ENCODE measurements around the gene C2orf72. TPM values are rescaled to one million over a fixed set of nuclear protein-coding genes. Genes with fewer than 3 reads are reported as not detected.

The C2orf72 gene
- total and polyA plus RNA-seq, 2 donors (not counting 1 experiment from before 2014, with no cell fraction given), result 0.33 to 1.9 TPM

DNA sequence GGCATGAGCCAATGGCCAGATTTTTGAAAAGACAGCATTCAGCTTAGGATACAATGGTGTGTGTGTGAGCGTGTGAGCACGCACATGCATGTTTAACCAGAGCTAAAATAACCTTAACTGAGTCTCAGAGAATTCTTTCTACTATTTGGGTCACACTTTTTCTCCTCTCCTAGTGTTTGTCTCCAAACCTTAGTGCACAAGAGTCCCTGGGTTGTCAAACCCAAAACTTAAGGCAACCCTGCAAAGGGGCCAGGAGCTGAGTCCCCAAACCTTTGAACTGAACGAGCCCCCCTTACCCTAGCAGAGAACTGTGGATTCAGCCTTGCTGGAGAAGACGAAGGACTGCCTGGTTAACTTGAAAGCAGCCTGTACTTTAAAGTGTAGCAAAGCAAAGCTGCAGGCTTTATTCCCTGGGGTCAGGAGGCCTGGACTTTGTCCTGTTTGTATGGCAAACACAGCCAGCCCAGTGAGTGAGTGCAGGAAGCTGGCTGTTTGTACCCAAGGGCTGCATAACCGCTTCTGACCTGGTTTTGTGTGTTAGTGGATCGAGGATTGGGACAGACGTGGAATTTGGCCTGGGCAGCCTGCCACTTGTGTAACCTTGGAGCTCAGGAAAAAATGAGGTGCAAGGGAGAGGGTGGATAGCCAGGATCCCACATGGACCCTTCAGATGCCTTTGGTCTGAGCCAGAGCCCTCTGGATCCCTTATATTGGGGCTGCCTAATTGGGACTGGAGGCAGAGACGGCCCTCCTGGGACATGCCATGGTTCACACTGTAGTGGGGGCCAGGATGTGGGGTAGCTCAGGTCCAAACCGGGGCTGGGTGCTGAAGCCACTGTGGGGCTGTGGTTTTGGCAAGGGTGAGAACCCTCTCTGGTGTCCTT, 12.9 kb downstream of the C2orf72 start:
- Histone ChIP-seq H3K4me3 (replicated peaks in 1 of 4; ENCODE audit: control extremely low read depth in 1 of 4, insufficient read depth in 1 of 4, low read depth in 3 of 4, low read length in 4 of 4) (no peak overlapping the region), H3K9me3 (ENCODE audit: control insufficient read depth, insufficient read depth, low read depth, low read length) (no peaks in the 10 kb centered on the region), H3K4me1 (ENCODE audit: control insufficient read depth, extremely low read depth, insufficient read depth, low read length) (no peaks in the 10 kb centered on the region), H2AFZ (ENCODE audit: low read length) (no peak overlapping the region), H3K4me2 (ENCODE audit: extremely low read depth, insufficient read depth, low read length) (no peak overlapping the region), H3K27me3 (ENCODE audit: control insufficient read depth, insufficient read depth, low read length) (no peaks in the 10 kb centered on the region), H3K9ac (ENCODE audit: insufficient read depth, low read length) (no peak overlapping the region), H3K79me2 (ENCODE audit: control insufficient read depth, insufficient read depth, low read length) (no peaks in the 10 kb centered on the region), H3K36me3 (ENCODE audit: control insufficient read depth, insufficient read depth, low read length) (no peaks in the 10 kb centered on the region), H3K27ac (ENCODE audit: insufficient read depth, low read length) (no peak overlapping the region), H4K20me1 (ENCODE audit: control insufficient read depth, extremely low read depth, insufficient read depth, low read length) (no peaks in the 10 kb centered on the region)
- DNase-seq (ENCODE audit: low read depth in 2 of 2), result no peak
- TF ChIP-seq, protein P1, sequence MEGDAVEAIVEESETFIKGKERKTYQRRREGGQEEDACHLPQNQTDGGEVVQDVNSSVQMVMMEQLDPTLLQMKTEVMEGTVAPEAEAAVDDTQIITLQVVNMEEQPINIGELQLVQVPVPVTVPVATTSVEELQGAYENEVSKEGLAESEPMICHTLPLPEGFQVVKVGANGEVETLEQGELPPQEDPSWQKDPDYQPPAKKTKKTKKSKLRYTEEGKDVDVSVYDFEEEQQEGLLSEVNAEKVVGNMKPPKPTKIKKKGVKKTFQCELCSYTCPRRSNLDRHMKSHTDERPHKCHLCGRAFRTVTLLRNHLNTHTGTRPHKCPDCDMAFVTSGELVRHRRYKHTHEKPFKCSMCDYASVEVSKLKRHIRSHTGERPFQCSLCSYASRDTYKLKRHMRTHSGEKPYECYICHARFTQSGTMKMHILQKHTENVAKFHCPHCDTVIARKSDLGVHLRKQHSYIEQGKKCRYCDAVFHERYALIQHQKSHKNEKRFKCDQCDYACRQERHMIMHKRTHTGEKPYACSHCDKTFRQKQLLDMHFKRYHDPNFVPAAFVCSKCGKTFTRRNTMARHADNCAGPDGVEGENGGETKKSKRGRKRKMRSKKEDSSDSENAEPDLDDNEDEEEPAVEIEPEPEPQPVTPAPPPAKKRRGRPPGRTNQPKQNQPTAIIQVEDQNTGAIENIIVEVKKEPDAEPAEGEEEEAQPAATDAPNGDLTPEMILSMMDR (conservative IDR thresholded peaks at IDR 0.05 in 1 of 2, IDR thresholded peaks at IDR 0.05 in 1 of 2; ENCODE audit: low read depth in 1 of 2, low read length in 2 of 2), result no peak
- TF ChIP-seq EZH2 (IDR thresholded peaks at IDR 0.05; ENCODE audit: low read length, missing control alignments), result no peak

DNA sequence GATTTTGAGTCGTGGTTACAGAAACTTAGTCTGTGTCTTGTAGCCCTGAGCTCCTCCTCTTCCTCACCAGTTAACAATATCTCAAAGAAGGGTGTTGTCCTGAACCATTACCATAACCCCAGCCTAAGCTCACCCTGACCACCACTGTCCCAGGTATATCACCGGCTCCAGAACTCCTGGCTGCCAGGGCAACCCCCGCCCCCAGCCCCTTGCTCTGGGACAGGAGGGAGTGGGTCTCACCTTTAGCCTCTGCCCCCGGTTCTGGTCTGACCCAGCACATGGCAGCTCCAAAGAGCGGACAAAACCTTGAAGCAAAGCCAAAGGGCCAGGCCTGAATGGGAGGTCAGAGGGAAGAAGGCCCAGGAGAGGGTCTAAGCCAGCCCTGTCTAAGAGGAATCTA, 13.8 kb downstream of the C2orf72 start:
- Histone ChIP-seq H3K79me2 (ENCODE audit: control insufficient read depth, insufficient read depth, low read length) (no peaks in the 10 kb centered on the region), H3K9ac (ENCODE audit: insufficient read depth, low read length) (no peak overlapping the region), H2AFZ (ENCODE audit: low read length) (no peak overlapping the region), H3K4me3 (replicated peaks in 1 of 4; ENCODE audit: control extremely low read depth in 1 of 4, insufficient read depth in 1 of 4, low read depth in 3 of 4, low read length in 4 of 4) (no peak overlapping the region), H3K4me2 (ENCODE audit: extremely low read depth, insufficient read depth, low read length) (no peak overlapping the region), H3K9me3 (ENCODE audit: control insufficient read depth, insufficient read depth, low read depth, low read length) (no peaks in the 10 kb centered on the region), H3K27me3 (ENCODE audit: control insufficient read depth, insufficient read depth, low read length) (no peaks in the 10 kb centered on the region), H3K4me1 (ENCODE audit: control insufficient read depth, extremely low read depth, insufficient read depth, low read length) (no peaks in the 10 kb centered on the region), H4K20me1 (ENCODE audit: control insufficient read depth, extremely low read depth, insufficient read depth, low read length) (no peaks in the 10 kb centered on the region), H3K27ac (ENCODE audit: insufficient read depth, low read length) (no peak overlapping the region), H3K36me3 (ENCODE audit: control insufficient read depth, insufficient read depth, low read length) (no peaks in the 10 kb centered on the region)
- TF ChIP-seq, protein P1 (conservative IDR thresholded peaks at IDR 0.05 in 1 of 2, IDR thresholded peaks at IDR 0.05 in 1 of 2; ENCODE audit: low read depth in 1 of 2, low read length in 2 of 2), result no peak
- no peak for TF ChIP-seq EZH2 (IDR thresholded peaks at IDR 0.05; ENCODE audit: low read length, missing control alignments)
- no peak for DNase-seq (ENCODE audit: low read depth in 2 of 2)

DNA sequence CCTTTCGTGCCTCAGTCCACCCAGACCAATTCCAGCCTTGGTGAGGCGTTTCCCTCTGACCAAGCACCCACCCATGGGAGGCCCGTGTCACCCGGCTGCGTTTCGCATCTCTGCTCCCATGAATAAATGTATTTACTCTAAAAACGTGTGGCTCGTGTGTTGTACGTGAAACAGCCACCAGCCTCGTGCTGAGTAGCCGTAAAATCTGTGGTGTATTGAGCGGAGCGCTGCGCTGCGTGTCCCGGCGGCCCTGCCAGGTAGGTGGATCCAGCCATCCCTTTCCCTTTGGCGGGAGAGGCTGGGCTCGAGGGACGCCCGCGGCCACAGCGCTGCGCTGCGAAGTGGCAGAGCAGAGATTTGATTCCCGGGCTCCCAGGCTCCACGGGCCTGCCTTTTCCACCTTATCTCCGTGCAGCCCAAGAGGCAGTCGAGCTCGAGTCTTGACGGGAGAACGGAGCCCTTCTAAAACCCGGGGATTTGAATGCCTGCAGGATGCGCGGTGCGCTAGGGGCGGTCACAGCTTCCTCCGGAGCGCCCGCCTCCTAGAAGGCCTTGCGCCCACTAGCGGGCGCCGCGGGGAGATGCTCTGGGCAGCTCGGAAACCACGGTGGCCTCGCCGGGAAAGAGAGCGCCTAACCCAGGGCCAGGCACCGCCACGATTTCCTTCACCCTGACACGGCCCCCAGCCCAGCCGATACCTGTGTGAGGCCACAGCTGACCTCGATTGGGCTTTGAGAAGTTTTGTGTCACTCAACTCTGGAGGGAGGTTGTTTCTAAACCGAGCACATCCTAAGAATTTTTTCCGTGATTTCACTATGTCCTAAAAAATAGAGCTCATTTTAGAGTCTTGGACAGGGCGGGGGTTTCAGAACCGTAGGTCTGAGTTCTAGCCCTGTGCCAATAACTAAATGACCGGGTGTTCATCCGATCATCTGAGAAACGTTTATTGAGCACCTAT, 15.4 kb downstream of the C2orf72 start:
- H3K27ac ChIP-seq (ENCODE audit: insufficient read depth, low read length), result no peak overlapping the region
- H3K27me3 ChIP-seq (ENCODE audit: control insufficient read depth, insufficient read depth, low read length), result no peaks in the 10 kb centered on the region
- peak; percentile 75 to 79 for DNase-seq (ENCODE audit: low read depth in 2 of 2)
- H2AFZ ChIP-seq (ENCODE audit: low read length), result peak overlapping the region; percentile 94
- H4K20me1 ChIP-seq (ENCODE audit: control insufficient read depth, extremely low read depth, insufficient read depth, low read length), result no peaks in the 10 kb centered on the region
- no peaks in the 10 kb centered on the region for H3K9me3 ChIP-seq (ENCODE audit: control insufficient read depth, insufficient read depth, low read depth, low read length)
- no peaks in the 10 kb centered on the region for H3K4me1 ChIP-seq (ENCODE audit: control insufficient read depth, extremely low read depth, insufficient read depth, low read length)
- no peak for TF ChIP-seq EZH2 (IDR thresholded peaks at IDR 0.05; ENCODE audit: low read length, missing control alignments)
- TF ChIP-seq, protein P1 (conservative IDR thresholded peaks at IDR 0.05 in 1 of 2, IDR thresholded peaks at IDR 0.05 in 1 of 2; ENCODE audit: low read depth in 1 of 2, low read length in 2 of 2), result peak; percentile 85 to 92
- H3K36me3 ChIP-seq (ENCODE audit: control insufficient read depth, insufficient read depth, low read length), result no peaks in the 10 kb centered on the region
- peak overlapping the region; percentile 98 for H3K4me2 ChIP-seq (ENCODE audit: extremely low read depth, insufficient read depth, low read length)
- H3K9ac ChIP-seq (ENCODE audit: insufficient read depth, low read length), result no peak overlapping the region
- H3K79me2 ChIP-seq (ENCODE audit: control insufficient read depth, insufficient read depth, low read length), result peaks cover 10% of the 10 kb centered on the region
- peak overlapping the region; percentile 38 to 68 (median 58) for H3K4me3 ChIP-seq (replicated peaks in 1 of 4; ENCODE audit: control extremely low read depth in 1 of 4, insufficient read depth in 1 of 4, low read depth in 3 of 4, low read length in 4 of 4)

Measured in fibroblast of lung (primary cell).